ENCODE data around the gene CFAP91. TPM values are rescaled to one million over a fixed set of nuclear protein-coding genes. Genes with fewer than 3 reads are reported as not detected.

Gene CFAP91
- total RNA-seq, 4 donors from 2014 or later: 11.4 to 23.7 (median 15.8) TPM

DNA sequence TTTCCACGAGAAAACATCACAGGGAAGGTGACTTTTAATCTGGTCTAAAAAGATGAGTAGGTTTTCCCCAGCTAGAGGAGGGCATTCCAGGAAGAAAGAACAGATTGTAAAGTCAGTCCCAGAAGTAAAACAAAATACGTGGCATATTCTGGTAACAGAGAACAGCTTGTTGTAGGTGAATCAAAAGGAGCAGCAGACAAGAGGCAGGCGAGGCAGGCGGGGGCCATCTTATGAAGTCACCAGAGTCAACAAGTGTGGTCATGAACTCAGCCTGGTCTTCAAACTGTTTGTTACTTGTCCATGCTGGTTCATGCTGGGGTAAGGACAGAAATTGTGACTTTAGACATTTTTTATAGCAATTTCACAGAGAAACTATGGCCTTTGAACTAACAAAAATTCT is 38.5 kb upstream of the CFAP91 start:
- WGBS, 2 donors: 39 to 70% methylated on average over 4 of the region's 4 CpGs
- peaks cover 0 to 32% (median 8%) of the 10 kb centered on the region in 3 donors for H3K36me3 ChIP-seq
- H3K27me3 ChIP-seq: no peaks in the 10 kb centered on the region
- H3K4me3 ChIP-seq: no peak overlapping the region
- DNase-seq (ENCODE audit: low spot score in 2 of 2): no peak
- H3K27ac ChIP-seq: peak overlapping the region in 1 of 4 donors; percentile 60
- TF ChIP-seq EP300 (IDR thresholded peaks at IDR 0.05) (no peak), POLR2A (IDR thresholded peaks at IDR 0.05) (no peak)
- TF ChIP-seq, protein P1, sequence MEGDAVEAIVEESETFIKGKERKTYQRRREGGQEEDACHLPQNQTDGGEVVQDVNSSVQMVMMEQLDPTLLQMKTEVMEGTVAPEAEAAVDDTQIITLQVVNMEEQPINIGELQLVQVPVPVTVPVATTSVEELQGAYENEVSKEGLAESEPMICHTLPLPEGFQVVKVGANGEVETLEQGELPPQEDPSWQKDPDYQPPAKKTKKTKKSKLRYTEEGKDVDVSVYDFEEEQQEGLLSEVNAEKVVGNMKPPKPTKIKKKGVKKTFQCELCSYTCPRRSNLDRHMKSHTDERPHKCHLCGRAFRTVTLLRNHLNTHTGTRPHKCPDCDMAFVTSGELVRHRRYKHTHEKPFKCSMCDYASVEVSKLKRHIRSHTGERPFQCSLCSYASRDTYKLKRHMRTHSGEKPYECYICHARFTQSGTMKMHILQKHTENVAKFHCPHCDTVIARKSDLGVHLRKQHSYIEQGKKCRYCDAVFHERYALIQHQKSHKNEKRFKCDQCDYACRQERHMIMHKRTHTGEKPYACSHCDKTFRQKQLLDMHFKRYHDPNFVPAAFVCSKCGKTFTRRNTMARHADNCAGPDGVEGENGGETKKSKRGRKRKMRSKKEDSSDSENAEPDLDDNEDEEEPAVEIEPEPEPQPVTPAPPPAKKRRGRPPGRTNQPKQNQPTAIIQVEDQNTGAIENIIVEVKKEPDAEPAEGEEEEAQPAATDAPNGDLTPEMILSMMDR (IDR thresholded peaks at IDR 0.05): no peak
- H3K4me1 ChIP-seq: peaks cover 0 to 12% (median 2%) of the 10 kb centered on the region in 4 donors
- H3K9me3 ChIP-seq: no peaks in the 10 kb centered on the region

DNA sequence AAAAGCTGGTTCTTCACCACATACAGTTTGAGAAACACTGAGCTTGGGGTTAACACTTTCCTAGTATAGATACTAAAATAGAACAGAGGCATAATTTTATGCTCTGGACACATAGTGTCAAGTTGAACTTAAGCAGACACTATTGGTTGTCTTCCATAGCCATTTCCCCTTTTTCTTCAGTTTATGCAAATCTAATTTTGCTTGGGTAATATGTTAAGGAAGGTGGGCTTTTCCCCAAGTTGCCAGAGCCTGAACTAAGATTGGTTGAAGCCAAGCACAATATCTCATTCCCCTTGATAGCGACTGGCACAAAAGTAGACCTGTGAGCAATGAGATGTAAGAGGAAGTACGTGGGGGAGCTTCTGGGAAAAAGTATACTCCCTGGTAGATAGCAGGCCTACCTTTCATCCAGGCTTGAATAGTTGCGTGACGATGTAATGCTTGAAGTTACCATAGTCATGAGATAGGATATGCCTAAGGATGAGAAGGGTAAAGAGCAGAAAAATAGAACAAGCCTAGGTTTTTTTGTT is 37.9 kb upstream of the CFAP91 start:
- Histone ChIP-seq H3K36me3 (peaks cover 0 to 28% (median 9%) of the 10 kb centered on the region in 3 donors), H3K4me1 (peaks cover 0 to 16% (median 2%) of the 10 kb centered on the region in 4 donors), H3K27me3 (no peaks in the 10 kb centered on the region), H3K27ac (peak overlapping the region in 1 of 4 donors; percentile 60), H3K4me3 (no peak overlapping the region), H3K9me3 (no peaks in the 10 kb centered on the region)
- DNase-seq (ENCODE audit: low spot score in 2 of 2): no peak
- TF ChIP-seq, protein P1 (IDR thresholded peaks at IDR 0.05): no peak
- TF ChIP-seq POLR2A (IDR thresholded peaks at IDR 0.05) (no peak), EP300 (IDR thresholded peaks at IDR 0.05) (no peak)
- WGBS, 2 donors: 86 to 87% methylated on average over 4 of the region's 4 CpGs

DNA sequence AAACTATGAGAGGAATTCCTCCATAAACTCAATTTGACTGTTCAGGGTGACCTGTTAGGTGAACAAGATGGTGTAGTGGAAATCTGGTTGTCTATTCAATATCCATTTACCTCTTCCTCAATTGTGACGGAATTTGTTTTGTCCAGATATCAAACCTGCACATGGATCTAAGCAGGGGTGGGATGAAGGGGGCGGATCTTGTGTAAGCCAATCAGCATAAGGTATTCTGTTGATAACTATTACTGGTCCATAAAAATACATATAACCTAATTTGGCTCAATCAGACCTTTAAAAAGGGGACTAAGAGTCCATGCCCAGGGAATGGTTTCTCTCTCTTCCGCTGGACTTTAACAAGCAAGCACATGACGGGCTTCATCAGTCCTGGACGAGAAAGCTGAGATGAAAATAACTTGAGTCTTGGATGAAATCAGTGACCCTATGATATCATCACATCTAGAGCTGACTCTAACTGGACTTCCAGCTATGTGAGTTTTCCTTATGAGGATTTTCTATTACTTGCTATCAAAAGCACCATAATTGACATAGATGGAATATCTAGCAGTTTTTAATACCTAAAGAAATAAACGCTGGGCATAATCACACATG is 36.8 kb upstream of the CFAP91 start:
- no peaks in the 10 kb centered on the region for H3K9me3 ChIP-seq
- no peak overlapping the region for H3K4me3 ChIP-seq
- TF ChIP-seq, protein P1 (IDR thresholded peaks at IDR 0.05): no peak
- TF ChIP-seq POLR2A (IDR thresholded peaks at IDR 0.05) (no peak), EP300 (IDR thresholded peaks at IDR 0.05) (no peak)
- no peak overlapping the region for H3K27ac ChIP-seq
- H3K4me1 ChIP-seq: peaks cover 0 to 19% (median under 1%) of the 10 kb centered on the region in 4 donors
- no peak for DNase-seq (ENCODE audit: low spot score in 2 of 2)
- no peaks in the 10 kb centered on the region for H3K27me3 ChIP-seq
- 84 to 91% methylated on average over 6 of the region's 6 CpGs for WGBS, 2 donors
- peaks cover 0 to 28% (median 9%) of the 10 kb centered on the region in 3 donors for H3K36me3 ChIP-seq

DNA sequence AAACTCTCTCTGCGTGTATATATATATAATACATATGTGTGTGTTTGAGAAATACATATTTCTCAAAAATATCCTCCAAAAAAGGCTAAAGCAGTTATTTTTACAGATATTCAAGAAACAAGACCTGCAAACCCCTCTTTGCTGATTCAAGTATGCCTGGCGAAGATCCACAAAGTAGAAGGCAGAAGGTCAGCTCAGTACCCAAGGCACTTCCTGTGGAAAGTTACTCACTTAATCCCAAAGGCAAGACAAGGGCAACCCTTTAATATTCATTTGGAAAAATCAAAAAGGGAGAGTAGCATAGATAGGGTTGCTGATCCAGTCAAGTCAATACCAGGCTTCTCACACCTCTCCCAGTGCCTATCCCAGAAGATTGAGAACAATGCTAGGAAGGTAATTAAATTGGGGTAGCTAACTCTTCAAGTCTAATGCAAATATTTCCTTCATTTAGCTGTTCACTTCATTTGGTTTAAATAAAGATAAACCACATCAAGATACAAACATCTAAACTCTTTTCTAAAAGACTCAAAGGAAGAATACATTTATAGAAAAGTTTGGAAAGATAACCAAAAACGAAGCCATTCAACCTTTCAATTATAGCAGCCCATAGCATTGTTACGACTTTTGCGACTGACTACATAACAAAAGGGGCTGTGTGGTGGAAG is 32.8 kb upstream of the CFAP91 start:
- Histone ChIP-seq H3K4me1 (peaks cover 0 to 14% (median 1%) of the 10 kb centered on the region in 4 donors), H3K4me3 (no peak overlapping the region), H3K36me3 (peaks cover 0 to 67% (median 13%) of the 10 kb centered on the region in 3 donors), H3K27ac (peak overlapping the region in 1 of 4 donors; percentile 48), H3K27me3 (no peaks in the 10 kb centered on the region), H3K9me3 (no peaks in the 10 kb centered on the region)
- TF ChIP-seq EP300 (IDR thresholded peaks at IDR 0.05) (no peak), POLR2A (IDR thresholded peaks at IDR 0.05) (no peak)
- TF ChIP-seq, protein P1 (IDR thresholded peaks at IDR 0.05): no peak
- 84% methylated on average over 5 of the region's 5 CpGs for WGBS, 2 donors
- no peak for DNase-seq (ENCODE audit: low spot score in 2 of 2)

DNA sequence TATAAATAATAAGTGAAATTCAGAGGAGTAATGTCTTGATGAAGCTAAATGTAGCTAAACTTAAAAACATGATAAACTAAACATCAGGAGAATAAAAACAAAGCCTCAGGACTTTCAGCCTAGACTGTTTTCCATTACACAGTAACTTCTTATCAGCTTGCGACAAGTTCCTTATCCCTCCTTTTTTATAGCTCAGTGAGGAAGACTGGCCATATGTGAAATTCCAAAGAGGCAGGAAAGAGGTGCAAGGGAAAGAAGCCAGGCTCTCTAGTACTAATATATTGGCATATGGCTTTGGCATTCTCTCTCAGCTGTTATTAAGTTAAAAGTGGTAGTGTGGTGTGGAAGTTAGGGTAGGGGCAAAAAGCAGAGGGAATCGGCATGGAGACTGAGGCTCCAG is 30.0 kb upstream of the CFAP91 start:
- Histone ChIP-seq H3K27me3 (no peaks in the 10 kb centered on the region), H3K36me3 (peaks cover 0 to 57% (median 13%) of the 10 kb centered on the region in 3 donors), H3K27ac (no peak overlapping the region), H3K9me3 (no peaks in the 10 kb centered on the region), H3K4me1 (peaks cover 0 to 33% (median 13%) of the 10 kb centered on the region in 4 donors), H3K4me3 (no peak overlapping the region)
- WGBS, 2 donors: 85 to 89% methylated on average over 2 of the region's 2 CpGs
- DNase-seq (ENCODE audit: low spot score in 2 of 2): no peak
- TF ChIP-seq, protein P1 (IDR thresholded peaks at IDR 0.05): no peak
- no peak for TF ChIP-seq EP300 (IDR thresholded peaks at IDR 0.05)
- no peak for TF ChIP-seq POLR2A (IDR thresholded peaks at IDR 0.05)

All from tibial nerve (tissue), 4 donors.